T-cell (primary cell): ENCODE measurements around the gene THEM4. TPM values are rescaled to one million over a fixed set of nuclear protein-coding genes. Genes with fewer than 3 reads are reported as not detected.
A peak's percentile ranks its signal among the peaks of the same experiment; 100 is the strongest.

ENCODE experiments used
- ATAC-seq, 4 experiments: fragments of 200-7000 bp in 3 of 4; fragments of 150-1000 bp in 1 of 4; cut with Tn5 transposase; replicated peaks in 1 of 4; 1 replicate in 3 of 4; 2 replicates in 1 of 4; pipeline ENCODE4 v1.10.0; 2021; ENCODE audit warnings: moderate library complexity in 3 of 4, mild to moderate bottlenecking in 2 of 4, moderate number of reproducible peaks in 1 of 4
- CTCF ChIA-PET, 2 donors: fragments of 300-600 bp; sonication (Branson Sonifier 250); formaldehyde crosslinking; loops; one replicate each; lab custom pipeline; 2022; ENCODE audit warnings: antibody characterized with exemption in 2 of 2; lab: Charles Lee
- POLR2A ChIA-PET, 2 donors: fragments of 300-600 bp; sonication (Branson Sonifier 250); formaldehyde crosslinking; loops; one replicate each; lab custom pipeline; 2022; ENCODE audit warnings: antibody characterized with exemption in 2 of 2; lab: Charles Lee
- DNase-seq, 35 experiments: peaks; one replicate each; pipeline versions ENCODE4 v3.0.0 to v3.0.0-alpha.2; 2013 to 2023
- H3K27ac ChIP-seq: one replicate; pipeline ENCODE4 v1.5.1; 2013; ENCODE audit warnings: low read length
- H3K27me3 ChIP-seq, 2 experiments: replicated peaks in 1 of 2; 1 replicate in 1 of 2; 2 replicates in 1 of 2; pipeline versions ENCODE4 v1.6.1 to v1.7.0; 2013; ENCODE audit warnings: low read length in 1 of 2, mixed read lengths in 1 of 2; ENCODE audit not compliant: control insufficient read depth in 2 of 2, insufficient read depth in 2 of 2; ENCODE audit errors: extremely low read depth in 1 of 2
- H3K36me3 ChIP-seq, 2 donors: 1 replicate in 1 of 2; 2 replicates in 1 of 2; pipeline versions ENCODE4 v1.6.1 to v1.7.0; 2013; ENCODE audit warnings: low read length in 1 of 2; ENCODE audit not compliant: control insufficient read depth in 2 of 2, insufficient read depth in 1 of 2; ENCODE audit errors: extremely low read depth in 1 of 2
- H3K4me1 ChIP-seq, 2 experiments: 1 replicate in 1 of 2; 2 replicates in 1 of 2; pipeline versions ENCODE4 v1.6.1 to v1.7.0; 2013; ENCODE audit warnings: low read length in 2 of 2, mixed read lengths in 1 of 2; ENCODE audit not compliant: insufficient read depth in 2 of 2, control insufficient read depth in 1 of 2; ENCODE audit errors: extremely low read depth in 1 of 2
- H3K4me3 ChIP-seq, 2 donors: 1 replicate in 1 of 2; 2 replicates in 1 of 2; pipeline versions ENCODE4 v1.5.1 to v1.7.0; 2013; ENCODE audit warnings: mild to moderate bottlenecking in 2 of 2, low read length in 1 of 2, moderate library complexity in 1 of 2; ENCODE audit not compliant: control insufficient read depth in 1 of 2; ENCODE audit errors: extremely low read depth in 1 of 2
- H3K9me3 ChIP-seq: 2 replicates; pipeline ENCODE4 v1.7.0; 2013
- H3K27ac Mint-ChIP-seq, 2 donors: one replicate each; pipeline ENCODE4 v1.8.0; 2020 to 2021; ENCODE audit warnings: mild to moderate bottlenecking in 2 of 2, mixed read lengths in 2 of 2
- H3K27me3 Mint-ChIP-seq, 2 donors: one replicate each; pipeline ENCODE4 v1.8.0; 2021 to 2022; ENCODE audit warnings: mixed read lengths in 2 of 2
- H3K36me3 Mint-ChIP-seq: one replicate; pipeline ENCODE4 v1.8.0; 2021; ENCODE audit warnings: mixed read lengths
- H3K4me1 Mint-ChIP-seq, 3 donors: one replicate each; pipeline ENCODE4 v1.8.0; 2020 to 2022; ENCODE audit warnings: mixed read lengths in 3 of 3, mild to moderate bottlenecking in 1 of 3
- H3K4me3 Mint-ChIP-seq, 3 donors: one replicate each; pipeline ENCODE4 v1.8.0; 2020 to 2022; ENCODE audit warnings: mild to moderate bottlenecking in 3 of 3, mixed read lengths in 3 of 3, moderate library complexity in 3 of 3
- H3K9me3 Mint-ChIP-seq, 3 donors: one replicate each; pipeline ENCODE4 v1.8.0; 2020 to 2022; ENCODE audit warnings: mixed read lengths in 3 of 3
- WGBS: methylation state at CpG from one replicate; pipeline ENCODE4 v1.1.5; 2013; ENCODE audit warnings: missing lambda C conversion rate; ENCODE audit not compliant: insufficient coverage; 5-methylcytosine and 5-hydroxymethylcytosine counted together
- total RNA-seq, 35 experiments: library from RNA in 6 of 35; stranded (reverse) in 6 of 35; fragments of 120-200 nt in 1 of 35; gene quantifications; one replicate each; pipeline versions ENCODE4 v1.2.1 to v1.2.4 and lab custom pipeline; 2013 to 2026

THEM4 gene
- total RNA-seq, 5 donors from 2014 or later (not counting 1 experiment from before 2014, with no cell fraction given) = 48.2 to 119 (median 97.6) TPM

DNA sequence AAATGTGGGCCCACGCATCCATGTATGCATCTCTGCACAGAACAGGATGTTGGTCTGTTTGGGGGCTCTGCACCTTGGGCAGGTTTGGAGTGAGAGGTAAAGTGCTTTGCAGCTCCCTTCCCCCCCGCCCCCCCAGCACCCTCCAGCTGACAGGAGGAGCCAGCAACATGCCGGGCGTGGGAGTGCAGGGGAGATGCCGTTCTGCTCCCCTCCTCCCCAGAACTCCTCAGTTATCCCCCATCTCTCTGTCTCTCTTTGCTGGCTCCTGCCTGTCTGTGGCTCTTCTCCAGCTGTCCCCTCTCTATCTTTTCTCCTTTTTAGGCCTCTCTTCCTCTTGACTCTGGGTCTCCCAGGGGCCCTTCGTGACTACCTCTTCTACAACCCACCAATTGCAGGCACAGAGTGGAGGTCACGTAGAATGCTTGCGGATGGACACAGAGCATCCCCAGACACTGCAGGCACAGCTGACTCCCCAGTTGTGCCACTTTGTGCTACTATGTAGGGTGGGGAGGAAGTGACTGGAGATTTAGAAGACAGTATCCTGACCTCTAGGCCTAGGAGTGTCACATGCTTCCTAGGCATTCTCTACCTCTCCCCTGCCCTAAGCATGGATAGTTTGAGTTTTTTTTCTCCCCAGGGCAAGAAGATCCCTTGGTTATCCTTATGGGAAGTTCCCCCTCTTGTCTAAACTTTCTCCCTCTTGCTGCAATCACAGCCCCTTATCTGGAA is 76.0 kb downstream of the THEM4 start:
- POLR2A ChIA-PET = interaction anchor here in 1 of 2 donors (0.5 kb wide), 1 partner anchor 405 kb away, joined by 3 read pairs; no protein-coding TSS in a partner anchor
- peak overlapping the region; percentile 52 for H3K27ac ChIP-seq
- Mint-ChIP-seq H3K4me1 (peaks cover 71 to 92% (median 75%) of the 10 kb centered on the region in 3 donors), H3K4me3 (peak overlapping the region; percentile 17 to 40 (median 32)), H3K36me3 (no peaks in the 10 kb centered on the region), H3K9me3 (no peaks in the 10 kb centered on the region), H3K27me3 (peaks cover 0 to 2% of the 10 kb centered on the region in 2 donors), H3K27ac (peak overlapping the region; percentile 87 to 93)
- no peaks in the 10 kb centered on the region for H3K36me3 ChIP-seq
- no peak overlapping the region for H3K4me3 ChIP-seq
- no peaks in the 10 kb centered on the region for H3K9me3 ChIP-seq
- peaks cover 14 to 88% of the 10 kb centered on the region in 2 experiments for H3K4me1 ChIP-seq
- CTCF ChIA-PET = interaction anchor here in 1 of 2 donors (1.1 kb wide), 1 partner anchor 239 kb away, joined by 5 read pairs; no protein-coding TSS in a partner anchor
- H3K27me3 ChIP-seq = no peaks in the 10 kb centered on the region
- DNase-seq (no peak), ATAC-seq (no peak)
- 70% methylated on average over 3 of the region's 8 CpGs for WGBS

DNA sequence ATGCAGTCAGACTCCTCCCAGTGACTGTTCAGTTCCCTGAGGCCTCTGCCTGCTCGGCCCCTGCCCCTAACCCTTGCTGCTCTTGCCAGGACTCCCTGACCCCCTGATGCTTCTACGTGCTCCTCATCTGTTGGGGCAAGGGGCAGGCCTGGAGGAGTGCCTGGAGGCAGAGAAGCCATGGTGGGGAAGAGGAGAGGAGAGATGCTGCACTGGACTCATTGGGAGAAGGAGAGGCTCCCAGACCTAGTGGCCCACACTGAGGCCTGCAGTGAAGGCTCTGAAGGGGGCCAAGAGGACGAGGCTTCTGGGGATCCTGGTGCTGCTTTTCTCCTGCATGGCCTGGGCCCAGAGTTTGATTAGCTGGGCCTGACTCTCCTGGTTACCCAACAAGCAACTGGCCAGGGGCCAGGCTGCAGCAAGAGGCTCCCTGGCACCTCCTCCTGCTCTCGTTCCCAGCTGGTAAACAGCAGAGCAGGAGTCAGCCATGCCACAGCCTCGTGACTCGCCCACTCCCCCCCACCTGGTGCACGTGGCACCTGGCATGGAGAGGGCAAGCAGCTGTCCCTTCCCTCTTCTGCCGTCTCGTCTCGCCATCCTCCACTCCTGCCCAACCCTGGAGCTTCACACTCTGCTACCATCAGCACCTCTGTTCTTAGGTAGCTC is 76.9 kb downstream of the THEM4 start:
- no peaks in the 10 kb centered on the region for H3K36me3 Mint-ChIP-seq
- no peaks in the 10 kb centered on the region for H3K9me3 Mint-ChIP-seq
- peak overlapping the region in 2 of 3 donors; percentile 28 to 40 for H3K4me3 Mint-ChIP-seq
- 65% methylated on average over 6 of the region's 10 CpGs for WGBS
- Histone ChIP-seq H3K27ac (peak overlapping the region; percentile 60), H3K9me3 (no peaks in the 10 kb centered on the region), H3K36me3 (no peaks in the 10 kb centered on the region), H3K27me3 (no peaks in the 10 kb centered on the region), H3K4me1 (peaks cover 23 to 91% of the 10 kb centered on the region in 2 experiments), H3K4me3 (no peak overlapping the region)
- H3K27ac Mint-ChIP-seq = peak overlapping the region; percentile 87 to 93
- H3K27me3 Mint-ChIP-seq = no peaks in the 10 kb centered on the region
- DNase-seq = no peak
- H3K4me1 Mint-ChIP-seq = peaks cover 76 to 97% (median 79%) of the 10 kb centered on the region in 3 donors
- ChIA-PET CTCF (interaction anchor here in 1 of 2 donors (1.1 kb wide), 1 partner anchor 238 kb away, joined by 5 read pairs; no protein-coding TSS in a partner anchor), POLR2A (interaction anchor here in 1 of 2 donors (0.5 kb wide), 1 partner anchor 404 kb away, joined by 3 read pairs; no protein-coding TSS in a partner anchor)
- ATAC-seq = no peak

DNA sequence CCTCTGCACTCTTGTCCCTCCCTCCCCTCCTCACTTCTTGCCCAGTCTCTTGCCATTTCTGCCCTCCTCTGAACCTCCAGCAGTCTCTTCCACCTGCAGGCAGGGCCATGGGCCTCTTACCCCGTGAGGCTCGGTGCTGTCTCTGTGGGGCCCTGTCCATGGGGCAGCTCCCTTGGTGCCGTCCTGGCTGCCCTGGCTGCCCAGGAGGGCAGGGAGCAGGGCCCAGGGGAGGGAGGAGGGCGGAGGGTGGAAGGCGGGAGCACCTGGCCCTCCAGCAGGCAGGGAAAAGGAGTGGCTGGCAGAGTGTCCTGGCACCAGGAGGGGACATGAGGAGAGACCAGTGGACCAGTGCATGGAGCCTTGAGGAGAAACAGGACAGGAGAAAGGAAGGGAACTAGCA is 77.7 kb downstream of the THEM4 start, which contains the start of gene RORC:
Gene RORC, minus strand, starts transcription at position 198 of the 400 bp plus-strand sequence. Its CDS starts 38 bp downstream, at position 160.
- no peaks in the 10 kb centered on the region for H3K9me3 Mint-ChIP-seq
- ChIA-PET POLR2A (no interaction called here), CTCF (no interaction called here)
- DNase-seq = no peak
- Histone ChIP-seq H3K4me1 (peaks cover 28 to 90% of the 10 kb centered on the region in 2 experiments), H3K9me3 (no peaks in the 10 kb centered on the region), H3K27me3 (no peaks in the 10 kb centered on the region), H3K27ac (peak within 1 kb of the TSS; percentile 60), H3K36me3 (no peaks in the 10 kb centered on the region), H3K4me3 (peak within 1 kb of the TSS in 1 of 2 donors; percentile 20)
- H3K4me3 Mint-ChIP-seq = peak within 1 kb of the TSS; percentile 28 to 80 (median 43)
- no peaks in the 10 kb centered on the region for H3K36me3 Mint-ChIP-seq
- 89% methylated on average over 4 of the region's 5 CpGs for WGBS
- ATAC-seq = no peak
- peaks cover 71 to 94% (median 76%) of the 10 kb centered on the region in 3 donors for H3K4me1 Mint-ChIP-seq
- no peaks in the 10 kb centered on the region for H3K27me3 Mint-ChIP-seq
- H3K27ac Mint-ChIP-seq = peak within 1 kb of the TSS; percentile 87 to 93

DNA sequence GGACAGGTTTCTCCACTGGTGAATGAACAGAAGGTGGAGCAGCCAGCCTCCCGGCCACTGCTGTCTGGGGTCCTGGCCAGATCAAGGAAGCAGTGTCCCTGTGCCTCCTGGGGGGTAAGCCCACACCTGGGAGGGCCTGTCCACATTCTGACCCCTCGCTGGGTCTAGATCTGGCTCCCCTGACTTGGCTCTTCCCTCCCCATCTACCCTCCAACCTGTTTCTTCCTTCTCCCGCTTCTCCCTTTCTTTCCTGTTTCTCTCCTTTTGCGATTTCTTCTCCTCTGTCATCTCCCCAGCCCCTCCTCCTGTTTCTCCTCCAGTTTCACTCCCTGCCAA is 78.1 kb downstream of the THEM4 start:
- H3K9me3 ChIP-seq = no peaks in the 10 kb centered on the region
- Mint-ChIP-seq H3K4me3 (peak overlapping the region; percentile 18 to 80 (median 43)), H3K9me3 (no peaks in the 10 kb centered on the region), H3K27ac (peak overlapping the region; percentile 85 to 87), H3K27me3 (no peaks in the 10 kb centered on the region), H3K36me3 (no peaks in the 10 kb centered on the region), H3K4me1 (peaks cover 71 to 94% (median 76%) of the 10 kb centered on the region in 3 donors)
- no peaks in the 10 kb centered on the region for H3K27me3 ChIP-seq
- H3K4me3 ChIP-seq = peak overlapping the region in 1 of 2 donors; percentile 20
- ATAC-seq (no peak), DNase-seq (no peak)
- H3K4me1 ChIP-seq = peaks cover 32 to 89% of the 10 kb centered on the region in 2 experiments
- no peaks in the 10 kb centered on the region for H3K36me3 ChIP-seq
- H3K27ac ChIP-seq = peak overlapping the region; percentile 60
- ChIA-PET POLR2A (interaction anchor here in 1 of 2 donors (0.7 kb wide), 1 partner anchor 482 kb away, joined by 3 read pairs; no protein-coding TSS in a partner anchor), CTCF (interaction anchor here in 1 of 2 donors (1.0 kb wide), 1 partner anchor 9 kb away, joined by 4 read pairs; no protein-coding TSS in a partner anchor)
- WGBS = 83% methylated on average over 4 of the region's 4 CpGs

DNA sequence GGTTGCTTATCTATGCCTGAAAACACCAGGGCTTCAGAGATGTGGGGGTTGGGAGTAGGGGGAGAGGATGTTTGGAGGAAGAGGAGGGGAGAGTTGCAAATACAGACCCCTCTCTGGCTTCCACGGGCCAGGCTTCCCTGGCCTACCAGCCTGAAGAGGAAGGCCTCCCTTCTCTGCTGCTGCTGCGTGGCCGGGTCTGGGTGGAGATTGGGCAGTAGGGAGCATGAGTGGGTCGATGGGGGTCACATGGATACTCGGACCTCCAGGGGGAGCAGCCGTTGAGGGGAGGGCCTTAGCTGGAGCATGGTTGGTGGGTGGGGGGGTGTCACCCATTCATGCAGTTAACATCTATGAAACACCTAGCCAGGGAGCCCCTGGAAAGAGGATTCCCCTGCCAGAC is 79.3 kb downstream of the THEM4 start:
- ChIA-PET POLR2A (interaction anchor here in 1 of 2 donors (0.6 kb wide), 2 partner anchors 8 to 100 kb away, joined by 3 to 4 read pairs; no protein-coding TSS in a partner anchor), CTCF (interaction anchor here in 1 of 2 donors (0.6 to 1.0 kb wide), 5 partner anchors 8 to 297 kb away, joined by 3 to 4 read pairs (median 3); no protein-coding TSS in a partner anchor)
- Mint-ChIP-seq H3K4me3 (peak overlapping the region in 1 of 3 donors; percentile 80), H3K27me3 (no peaks in the 10 kb centered on the region), H3K36me3 (no peaks in the 10 kb centered on the region), H3K27ac (peak overlapping the region; percentile 87 to 88), H3K9me3 (no peaks in the 10 kb centered on the region), H3K4me1 (peaks cover 74 to 93% (median 83%) of the 10 kb centered on the region in 3 donors)
- DNase-seq (no peak), ATAC-seq (no peak)
- no peak overlapping the region for H3K4me3 ChIP-seq
- H3K9me3 ChIP-seq = no peaks in the 10 kb centered on the region
- peak overlapping the region; percentile 78 for H3K27ac ChIP-seq
- no peaks in the 10 kb centered on the region for H3K36me3 ChIP-seq
- peaks cover 32 to 92% of the 10 kb centered on the region in 2 experiments for H3K4me1 ChIP-seq
- WGBS = 60% methylated on average over 1 of the region's 6 CpGs
- no peaks in the 10 kb centered on the region for H3K27me3 ChIP-seq
